GM19043 (cell line): ENCODE results near the gene SOCS4.
A peak's percentile ranks its signal among the peaks of the same experiment; 100 is the strongest.

ENCODE experiments used
- ATAC-seq: cut with Tn5 transposase; IDR thresholded peaks from one replicate; pipeline ENCODE4 v1.9.1; 2021; ENCODE audit warnings: low read depth; ENCODE audit not compliant: unreplicated experiment

SOCS4 gene

GRCh38 chr14:55084401-55085059 is 57.5 kb downstream of the SOCS4 start:
- no peak for ATAC-seq

GRCh38 chr14:55085060-55085660 is 58.1 kb downstream of the SOCS4 start:
- ATAC-seq: no peak

GRCh38 chr14:55086938-55087337 is 59.9 kb downstream of the SOCS4 start:
- ATAC-seq: no peak

GRCh38 chr14:55088356-55088755 is 61.3 kb downstream of the SOCS4 start:
- no peak for ATAC-seq

- no peak for ATAC-seq
Observed at GRCh38 chr14:55092341-55092740, 65.3 kb downstream of the SOCS4 start.

GRCh38 chr14:55094292-55095157 is 67.5 kb downstream of the SOCS4 start:
- ATAC-seq: no peak

- ATAC-seq: peak; percentile 51
Observed at GRCh38 chr14:55097881-55098560, 71.0 kb downstream of the SOCS4 start.

- ATAC-seq: no peak
Observed at GRCh38 chr14:55098561-55098898, 71.5 kb downstream of the SOCS4 start.
